ENCODE results near the gene ADAMTS17. TPM values are rescaled to one million over a fixed set of nuclear protein-coding genes. Genes with fewer than 3 reads are reported as not detected.

Gene ADAMTS17
- total RNA-seq, 4 donors from 2014 or later = 7.2 to 15.1 (median 8.9) TPM

GRCh38 chr15:100285641-100286295 lies 56.0 kb downstream of the ADAMTS17 start:
- Histone ChIP-seq H3K4me1 (no peaks in the 10 kb centered on the region), H3K27me3 (no peaks in the 10 kb centered on the region), H3K4me3 (no peak overlapping the region), H3K27ac (no peak overlapping the region), H3K36me3 (no peaks in the 10 kb centered on the region), H3K9me3 (no peaks in the 10 kb centered on the region)
- DNase-seq = no peak
- TF ChIP-seq, protein P1, sequence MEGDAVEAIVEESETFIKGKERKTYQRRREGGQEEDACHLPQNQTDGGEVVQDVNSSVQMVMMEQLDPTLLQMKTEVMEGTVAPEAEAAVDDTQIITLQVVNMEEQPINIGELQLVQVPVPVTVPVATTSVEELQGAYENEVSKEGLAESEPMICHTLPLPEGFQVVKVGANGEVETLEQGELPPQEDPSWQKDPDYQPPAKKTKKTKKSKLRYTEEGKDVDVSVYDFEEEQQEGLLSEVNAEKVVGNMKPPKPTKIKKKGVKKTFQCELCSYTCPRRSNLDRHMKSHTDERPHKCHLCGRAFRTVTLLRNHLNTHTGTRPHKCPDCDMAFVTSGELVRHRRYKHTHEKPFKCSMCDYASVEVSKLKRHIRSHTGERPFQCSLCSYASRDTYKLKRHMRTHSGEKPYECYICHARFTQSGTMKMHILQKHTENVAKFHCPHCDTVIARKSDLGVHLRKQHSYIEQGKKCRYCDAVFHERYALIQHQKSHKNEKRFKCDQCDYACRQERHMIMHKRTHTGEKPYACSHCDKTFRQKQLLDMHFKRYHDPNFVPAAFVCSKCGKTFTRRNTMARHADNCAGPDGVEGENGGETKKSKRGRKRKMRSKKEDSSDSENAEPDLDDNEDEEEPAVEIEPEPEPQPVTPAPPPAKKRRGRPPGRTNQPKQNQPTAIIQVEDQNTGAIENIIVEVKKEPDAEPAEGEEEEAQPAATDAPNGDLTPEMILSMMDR (IDR thresholded peaks at IDR 0.05) = no peak
- no peak for TF ChIP-seq POLR2A (IDR thresholded peaks at IDR 0.05)

DNA sequence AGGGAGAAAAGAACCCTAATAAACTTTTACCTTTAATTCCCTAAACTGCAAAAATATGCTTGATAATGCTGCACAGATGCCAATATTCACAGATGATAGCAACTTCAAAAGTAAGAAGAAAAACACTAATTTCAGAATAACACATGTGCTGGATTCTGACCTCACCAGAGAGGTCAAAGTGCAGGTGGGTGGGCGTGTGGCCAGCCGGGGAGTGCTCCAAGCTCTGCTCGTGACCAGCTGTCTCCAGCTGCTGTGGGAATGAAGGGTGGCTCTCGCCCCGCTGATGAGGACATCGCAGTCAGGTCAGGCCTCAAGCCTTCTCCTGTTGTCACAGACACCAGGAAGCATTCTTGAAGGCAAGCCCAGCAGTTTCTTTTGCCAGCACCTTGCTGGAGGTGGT lies 57.1 kb downstream of the ADAMTS17 start:
- no peaks in the 10 kb centered on the region for H3K9me3 ChIP-seq
- H3K4me3 ChIP-seq = no peak overlapping the region
- TF ChIP-seq, protein P1 (IDR thresholded peaks at IDR 0.05) = no peak
- no peak for TF ChIP-seq POLR2A (IDR thresholded peaks at IDR 0.05)
- no peaks in the 10 kb centered on the region for H3K4me1 ChIP-seq
- no peak overlapping the region for H3K27ac ChIP-seq
- no peaks in the 10 kb centered on the region for H3K36me3 ChIP-seq
- DNase-seq = peak in 2 of 3 donors; percentile 60 to 66
- no peaks in the 10 kb centered on the region for H3K27me3 ChIP-seq

DNA sequence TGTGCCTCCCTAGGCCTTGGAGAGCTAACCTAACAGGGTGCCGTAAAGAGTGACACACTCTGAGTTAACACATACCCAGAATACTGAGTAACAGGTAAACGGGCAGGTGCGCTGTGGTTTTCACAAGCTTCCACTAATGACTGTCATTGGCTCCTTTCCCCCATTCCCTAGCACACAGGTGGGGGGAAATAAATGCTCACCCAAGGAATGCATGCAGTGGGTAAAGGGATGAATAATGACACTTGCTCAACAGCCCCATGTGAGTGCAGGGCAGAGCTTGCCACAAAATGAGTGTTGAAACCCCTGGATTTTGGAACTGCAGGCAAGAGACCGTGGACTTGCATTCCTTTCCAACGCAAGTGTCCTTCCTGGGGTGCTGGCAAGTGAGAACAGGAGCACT lies 57.6 kb downstream of the ADAMTS17 start:
- Histone ChIP-seq H3K4me1 (no peaks in the 10 kb centered on the region), H3K9me3 (no peaks in the 10 kb centered on the region), H3K4me3 (no peak overlapping the region), H3K27ac (no peak overlapping the region), H3K36me3 (no peaks in the 10 kb centered on the region), H3K27me3 (no peaks in the 10 kb centered on the region)
- no peak for DNase-seq
- TF ChIP-seq, protein P1 (IDR thresholded peaks at IDR 0.05) = no peak
- TF ChIP-seq POLR2A (IDR thresholded peaks at IDR 0.05) = no peak

DNA sequence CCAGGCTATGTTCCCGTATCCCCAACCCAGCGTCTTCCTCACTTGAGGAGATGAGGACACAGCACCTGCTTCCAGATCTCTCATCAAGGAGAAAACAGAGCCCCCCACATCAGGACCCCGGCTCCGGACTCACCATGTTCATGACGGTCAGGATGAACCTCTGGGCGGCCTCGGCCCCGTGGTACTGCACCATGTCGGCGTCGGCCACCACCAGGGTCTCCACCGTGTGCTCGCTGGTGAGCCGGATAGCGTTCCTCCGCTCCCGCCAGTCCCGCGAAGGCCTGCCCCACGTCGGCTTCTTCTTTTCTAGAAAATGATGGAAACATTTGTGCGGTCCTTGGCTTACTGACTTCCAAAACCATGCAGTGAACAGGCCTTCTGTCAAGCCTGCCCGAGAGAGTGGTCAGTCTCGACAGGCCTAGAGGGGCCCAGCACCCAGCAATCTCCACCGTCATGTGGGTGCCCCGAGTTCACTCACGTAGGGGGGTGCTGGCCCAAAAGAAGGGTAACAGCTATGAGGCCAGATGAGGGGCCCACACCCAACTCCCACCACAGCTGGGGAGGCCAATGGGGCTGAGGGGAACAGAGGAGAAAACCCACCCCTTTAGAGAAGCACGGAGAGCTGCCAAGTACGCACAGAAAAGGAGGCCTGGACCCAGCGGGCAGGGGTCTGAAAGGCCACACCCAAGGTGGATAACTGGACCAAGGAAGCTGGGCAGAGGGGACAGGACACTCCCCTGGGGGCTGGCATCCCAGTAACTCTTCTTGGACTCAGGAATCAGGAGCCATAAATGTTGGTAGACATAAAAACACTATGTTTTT lies 60.5 kb downstream of the ADAMTS17 start:
- TF ChIP-seq, protein P1 (IDR thresholded peaks at IDR 0.05) = no peak
- no peak for TF ChIP-seq POLR2A (IDR thresholded peaks at IDR 0.05)
- Histone ChIP-seq H3K4me3 (no peak overlapping the region), H3K27ac (no peak overlapping the region), H3K36me3 (no peaks in the 10 kb centered on the region), H3K4me1 (no peaks in the 10 kb centered on the region), H3K9me3 (no peaks in the 10 kb centered on the region), H3K27me3 (no peaks in the 10 kb centered on the region)
- no peak for DNase-seq

DNA sequence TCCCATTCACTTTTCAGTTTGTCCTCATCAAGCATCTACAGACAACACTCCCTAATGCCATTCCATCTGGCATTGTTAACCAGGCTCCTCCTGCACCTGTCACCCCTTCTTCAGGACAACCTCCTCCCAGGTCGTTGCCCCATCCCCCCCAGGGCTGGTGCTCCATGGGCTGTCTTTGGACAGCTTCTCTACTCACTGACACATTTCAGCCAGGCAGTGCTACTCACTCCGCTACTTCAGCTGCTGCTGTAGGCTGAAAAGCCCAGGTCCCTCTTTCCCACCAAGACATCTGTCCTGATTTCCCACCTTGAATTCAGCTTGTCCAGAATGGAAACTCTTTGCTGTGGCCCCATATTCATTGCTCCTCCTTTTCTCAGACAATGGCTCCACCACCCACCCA lies 61.9 kb downstream of the ADAMTS17 start:
- Histone ChIP-seq H3K9me3 (no peaks in the 10 kb centered on the region), H3K4me1 (no peaks in the 10 kb centered on the region), H3K27me3 (no peaks in the 10 kb centered on the region), H3K36me3 (no peaks in the 10 kb centered on the region), H3K4me3 (no peak overlapping the region), H3K27ac (no peak overlapping the region)
- TF ChIP-seq POLR2A (IDR thresholded peaks at IDR 0.05) = no peak
- TF ChIP-seq, protein P1 (IDR thresholded peaks at IDR 0.05) = no peak
- DNase-seq = no peak
